Spinal cord (tissue), 10 donors: ENCODE data around the gene DNAH7. TPM values are rescaled to one million over a fixed set of nuclear protein-coding genes. Genes with fewer than 3 reads are reported as not detected.

Experiments
- DNase-seq, 6 donors: peaks; one replicate each; pipeline versions ENCODE4 v3.0.0 to v3.0.0-alpha.2; 2013 to 2015; ENCODE audit warnings: low spot score in 6 of 6, low read depth in 4 of 6
- H3K27ac ChIP-seq: one replicate; pipeline ENCODE4 v1.5.1; 2013; ENCODE audit warnings: low read depth, low read length, control low read depth
- H3K27me3 ChIP-seq: one replicate; pipeline ENCODE4 v1.6.1; 2013; ENCODE audit warnings: low read length; ENCODE audit not compliant: control insufficient read depth, insufficient read depth
- H3K36me3 ChIP-seq: one replicate; pipeline ENCODE4 v1.6.1; 2013; ENCODE audit warnings: low read length; ENCODE audit not compliant: control insufficient read depth, insufficient read depth
- H3K4me1 ChIP-seq: one replicate; pipeline ENCODE4 v1.6.1; 2013; ENCODE audit warnings: low read length; ENCODE audit not compliant: control insufficient read depth, insufficient read depth
- H3K4me3 ChIP-seq: one replicate; pipeline ENCODE4 v1.5.1; 2013; ENCODE audit warnings: low read depth, low read length, control low read depth
- H3K9me3 ChIP-seq: one replicate; pipeline ENCODE4 v1.6.1; 2013; ENCODE audit warnings: low read length; ENCODE audit not compliant: control insufficient read depth, insufficient read depth
- WGBS: methylation state at CpG from one replicate; pipeline ENCODE4 v1.1.5; 2013; ENCODE audit warnings: missing lambda C conversion rate; ENCODE audit not compliant: insufficient coverage; 5-methylcytosine and 5-hydroxymethylcytosine counted together
- polyA plus RNA-seq, 2 donors: library from polyadenylated mRNA; unstranded; fragments of 120-200 nt; gene quantifications; one replicate each; pipeline ENCODE4 v1.2.1, GENCODE V29; 2013; ENCODE audit not compliant: insufficient read length in 2 of 2
- total RNA-seq, 2 donors: library from RNA; depleted of rRNA in 1 of 2; stranded (reverse); fragments of 120-200 nt in 1 of 2; fragments of >200 nt in 1 of 2; gene quantifications; one replicate each; pipeline versions ENCODE4 v1.2.3 to v1.2.4, GENCODE V29; 2013 to 2014
- donor health status: healthy.

DNAH7 gene
- total and polyA plus RNA-seq, 4 donors = 11.6 to 16.3 (median 15.2) TPM

DNA sequence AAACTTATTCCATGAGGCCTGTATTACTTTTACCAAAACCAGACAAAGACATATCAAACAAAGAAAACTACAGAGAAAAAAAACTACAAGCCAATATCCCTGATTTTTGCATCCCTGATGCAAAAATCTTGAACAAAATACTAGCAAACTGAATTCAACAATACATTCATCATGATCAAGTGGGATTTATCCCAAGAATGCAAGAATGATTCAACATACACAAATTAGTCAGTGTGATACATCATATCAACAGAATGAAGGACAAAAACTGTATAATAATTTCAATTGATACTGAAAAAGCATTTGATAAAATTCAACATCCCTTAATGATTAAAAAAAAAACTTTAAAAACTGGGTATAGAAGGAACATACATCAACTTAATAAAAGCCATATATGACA, 304.8 kb downstream of the DNAH7 start:
- peaks cover 1% of the 10 kb centered on the region for H3K9me3 ChIP-seq
- no peak overlapping the region for H3K4me3 ChIP-seq
- H3K36me3 ChIP-seq = no peaks in the 10 kb centered on the region
- no peak overlapping the region for H3K27ac ChIP-seq
- no peak for DNase-seq
- no peaks in the 10 kb centered on the region for H3K27me3 ChIP-seq
- H3K4me1 ChIP-seq = no peaks in the 10 kb centered on the region

DNA sequence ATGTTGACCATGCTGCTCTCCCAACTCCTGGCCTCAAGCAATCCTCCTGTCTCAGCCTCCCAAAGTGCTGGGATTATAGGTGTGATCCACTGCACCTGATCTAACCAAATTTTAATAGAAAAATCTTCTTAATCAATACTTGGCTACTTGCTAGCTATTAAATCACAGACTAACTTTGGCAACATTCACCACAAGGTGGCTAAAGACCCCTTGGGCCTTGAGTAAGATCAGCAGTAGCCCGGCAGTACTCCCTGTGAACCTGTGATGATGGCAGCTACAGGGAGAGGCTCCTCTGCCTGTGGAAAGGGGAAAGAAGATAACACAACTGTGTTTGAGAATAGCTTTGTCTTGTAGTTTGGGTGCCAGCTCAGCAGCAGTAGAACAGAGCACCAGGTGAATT, 308.8 kb downstream of the DNAH7 start:
- no peak for DNase-seq
- no peaks in the 10 kb centered on the region for H3K36me3 ChIP-seq
- no peak overlapping the region for H3K27ac ChIP-seq
- 85% methylated on average over 1 of the region's 1 CpG for WGBS
- H3K4me1 ChIP-seq = no peaks in the 10 kb centered on the region
- no peak overlapping the region for H3K4me3 ChIP-seq
- H3K27me3 ChIP-seq = no peaks in the 10 kb centered on the region
- peaks cover 1% of the 10 kb centered on the region for H3K9me3 ChIP-seq

DNA sequence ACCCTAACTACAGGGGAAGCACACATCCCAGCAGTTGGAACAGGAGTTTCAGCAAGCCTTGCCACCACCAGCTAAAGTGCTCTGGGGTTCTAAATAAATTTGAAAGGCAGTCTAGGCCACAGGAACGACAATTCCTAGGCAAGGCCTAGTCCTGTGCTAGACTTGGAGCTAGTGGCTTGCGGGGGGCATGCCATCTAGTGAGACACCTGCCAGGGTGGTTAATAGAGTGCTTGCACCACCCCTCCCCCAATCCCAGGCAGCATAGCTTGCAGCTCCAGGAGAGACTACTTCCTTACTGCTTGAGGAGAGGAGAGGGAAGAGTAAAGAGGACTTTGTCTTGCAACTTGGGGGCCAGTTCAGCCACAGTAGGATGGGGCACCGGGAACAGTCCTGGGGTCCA, 309.8 kb downstream of the DNAH7 start:
- Histone ChIP-seq H3K4me1 (no peaks in the 10 kb centered on the region), H3K36me3 (no peaks in the 10 kb centered on the region), H3K9me3 (no peaks in the 10 kb centered on the region), H3K27me3 (no peaks in the 10 kb centered on the region), H3K27ac (no peak overlapping the region), H3K4me3 (no peak overlapping the region)
- no peak for DNase-seq
- no CpG with 5 or more reads among the region's 3 CpGs for WGBS

DNA sequence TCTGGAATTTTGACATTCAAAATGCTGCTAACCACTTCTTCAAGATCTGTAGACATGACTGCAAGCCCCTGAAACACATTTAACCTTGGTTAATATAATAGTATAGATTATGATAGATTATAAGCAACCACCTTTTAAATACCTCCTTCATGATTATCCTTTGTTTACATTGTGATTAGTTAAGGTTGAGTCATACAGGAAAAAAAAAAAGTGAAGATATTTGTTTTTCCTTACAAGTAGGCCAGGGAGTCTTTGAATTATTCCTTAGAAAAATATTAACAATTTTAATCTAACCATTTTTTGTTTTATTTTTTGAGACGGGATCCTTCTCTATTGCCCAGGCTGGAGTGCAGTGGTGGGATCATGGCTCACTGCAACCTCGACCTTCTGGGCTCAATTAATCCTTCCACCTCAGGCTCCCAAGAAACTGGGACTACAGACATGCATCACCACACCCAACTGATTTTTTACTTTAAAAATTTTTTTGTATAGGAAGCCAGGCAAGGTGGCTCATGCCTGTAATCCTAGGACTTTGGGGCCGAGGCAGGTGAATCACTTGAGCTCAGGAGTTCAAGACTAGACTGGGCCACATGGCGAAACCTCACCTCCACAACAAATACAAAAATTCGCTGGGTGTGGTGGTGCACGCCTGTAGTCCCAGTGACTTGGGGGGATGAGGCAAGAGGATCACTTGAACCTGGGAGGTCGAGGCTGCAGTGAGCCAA, 312.3 kb downstream of the DNAH7 start:
- Histone ChIP-seq H3K9me3 (no peaks in the 10 kb centered on the region), H3K27me3 (no peaks in the 10 kb centered on the region), H3K4me3 (no peak overlapping the region), H3K4me1 (no peaks in the 10 kb centered on the region), H3K36me3 (no peaks in the 10 kb centered on the region), H3K27ac (no peak overlapping the region)
- no peak for DNase-seq
- WGBS = 90% methylated on average over 3 of the region's 7 CpGs

DNA sequence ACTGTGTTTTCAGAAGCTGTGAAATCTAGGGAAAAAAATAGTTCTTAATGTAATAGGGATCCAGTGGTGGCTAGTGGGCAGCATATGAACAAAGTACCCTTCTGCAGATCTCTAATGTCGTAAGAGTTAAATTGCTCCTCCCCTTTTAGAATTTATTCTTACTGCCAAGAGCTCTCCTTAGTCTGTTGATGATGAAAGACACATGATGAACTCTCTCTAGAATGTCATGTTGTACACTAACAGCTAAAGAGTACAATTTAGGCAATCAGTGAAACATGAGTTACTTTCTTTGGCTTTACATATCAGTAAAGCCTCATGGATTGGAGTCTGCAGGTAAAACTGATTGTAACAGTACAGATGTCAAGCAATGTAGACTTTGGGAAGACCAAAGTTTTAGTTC, 327.4 kb downstream of the DNAH7 start:
- Histone ChIP-seq H3K36me3 (peaks cover 9% of the 10 kb centered on the region), H3K27me3 (no peaks in the 10 kb centered on the region), H3K4me3 (no peak overlapping the region), H3K9me3 (no peaks in the 10 kb centered on the region), H3K4me1 (no peaks in the 10 kb centered on the region), H3K27ac (no peak overlapping the region)
- DNase-seq = no peak
- WGBS = no CpG with 5 or more reads among the region's 1 CpG

DNA sequence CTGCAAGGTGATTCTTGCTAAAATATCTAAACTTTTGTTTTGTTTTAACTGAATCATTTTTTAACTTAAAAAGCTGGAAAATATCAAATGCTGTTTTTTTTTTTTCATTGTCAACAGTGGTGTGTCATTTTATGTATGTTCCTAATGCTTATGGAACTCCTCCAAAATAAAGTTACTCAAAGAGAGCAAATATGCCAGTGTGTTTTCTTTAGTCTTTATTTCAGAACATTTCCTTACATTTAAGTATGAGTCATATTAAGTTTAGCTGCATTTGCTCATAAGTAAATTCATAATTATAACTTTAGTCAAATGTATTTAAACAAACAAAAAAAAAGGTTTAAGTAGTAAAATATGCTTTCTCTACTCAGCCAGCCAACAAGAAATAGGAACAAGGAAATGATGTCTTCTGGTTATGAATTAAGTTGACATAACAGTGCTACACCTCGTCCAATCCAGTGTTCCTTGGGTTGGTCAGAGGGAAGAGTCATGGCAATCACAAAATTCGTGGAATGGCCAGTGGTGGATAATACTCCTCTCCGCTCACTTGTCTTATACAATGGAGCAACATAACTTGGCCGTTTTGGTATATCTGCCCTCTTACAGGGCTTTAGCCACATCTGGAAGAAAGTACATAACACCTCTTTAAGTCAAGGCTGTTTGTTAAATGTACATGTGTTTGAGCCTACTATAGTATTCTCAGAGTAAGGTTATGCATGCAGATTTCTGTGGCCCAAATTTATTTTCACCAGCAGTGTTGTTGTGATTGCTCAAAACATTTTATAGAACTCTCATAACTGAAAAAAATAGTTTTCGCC, 330.9 kb downstream of the DNAH7 start:
- 80% methylated on average over 2 of the region's 5 CpGs for WGBS
- no peak for DNase-seq
- Histone ChIP-seq H3K36me3 (peaks cover 10% of the 10 kb centered on the region), H3K9me3 (no peaks in the 10 kb centered on the region), H3K4me3 (no peak overlapping the region), H3K4me1 (no peaks in the 10 kb centered on the region), H3K27me3 (no peaks in the 10 kb centered on the region), H3K27ac (no peak overlapping the region)

DNA sequence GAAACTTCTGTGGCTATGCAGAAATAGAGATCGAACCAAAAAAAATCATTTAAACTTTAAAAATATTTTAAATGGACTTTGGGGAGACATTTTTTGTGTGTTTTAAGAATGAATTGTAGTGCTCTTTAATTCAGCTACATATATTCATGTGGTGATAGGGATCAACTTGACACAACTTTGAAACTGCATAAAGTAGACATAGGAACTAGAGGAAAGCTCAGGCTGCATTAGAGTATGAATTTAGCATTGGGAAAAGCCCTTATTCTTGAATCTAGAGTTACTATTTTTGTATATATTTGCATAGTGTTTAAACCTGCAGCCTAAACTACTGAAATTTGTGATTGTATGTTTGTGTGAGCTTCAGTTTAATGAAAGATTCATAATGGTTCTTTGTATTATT, 333.3 kb downstream of the DNAH7 start:
- peaks cover 10% of the 10 kb centered on the region for H3K36me3 ChIP-seq
- no peaks in the 10 kb centered on the region for H3K27me3 ChIP-seq
- no CpG with 5 or more reads among the region's 1 CpG for WGBS
- no peak overlapping the region for H3K27ac ChIP-seq
- H3K9me3 ChIP-seq = no peaks in the 10 kb centered on the region
- no peak overlapping the region for H3K4me3 ChIP-seq
- H3K4me1 ChIP-seq = no peaks in the 10 kb centered on the region
- DNase-seq = no peak

DNA sequence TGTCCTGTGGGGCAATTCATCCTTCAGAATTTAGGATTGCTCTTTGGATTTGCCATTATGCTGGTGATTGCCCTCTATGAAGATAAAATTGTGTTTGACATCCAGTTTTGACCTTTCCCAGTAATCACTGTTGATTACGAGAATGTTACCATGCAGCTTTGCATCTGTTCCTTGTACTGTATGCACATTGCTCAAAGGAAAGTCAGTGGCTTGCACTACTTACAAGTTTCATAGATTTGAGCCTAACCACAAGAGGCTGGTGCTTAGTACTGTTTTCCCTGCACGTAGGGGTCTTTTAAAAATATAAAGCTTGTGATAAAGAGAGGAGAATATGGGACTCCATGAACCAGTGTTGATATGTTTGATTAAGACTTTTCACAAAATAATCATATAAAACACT, 333.7 kb downstream of the DNAH7 start:
- DNase-seq = no peak
- H3K36me3 ChIP-seq = peaks cover 10% of the 10 kb centered on the region
- no peaks in the 10 kb centered on the region for H3K27me3 ChIP-seq
- no peak overlapping the region for H3K4me3 ChIP-seq
- no peaks in the 10 kb centered on the region for H3K4me1 ChIP-seq
- WGBS = 100% methylated on average over 1 of the region's 2 CpGs
- H3K9me3 ChIP-seq = no peaks in the 10 kb centered on the region
- H3K27ac ChIP-seq = no peak overlapping the region

DNA sequence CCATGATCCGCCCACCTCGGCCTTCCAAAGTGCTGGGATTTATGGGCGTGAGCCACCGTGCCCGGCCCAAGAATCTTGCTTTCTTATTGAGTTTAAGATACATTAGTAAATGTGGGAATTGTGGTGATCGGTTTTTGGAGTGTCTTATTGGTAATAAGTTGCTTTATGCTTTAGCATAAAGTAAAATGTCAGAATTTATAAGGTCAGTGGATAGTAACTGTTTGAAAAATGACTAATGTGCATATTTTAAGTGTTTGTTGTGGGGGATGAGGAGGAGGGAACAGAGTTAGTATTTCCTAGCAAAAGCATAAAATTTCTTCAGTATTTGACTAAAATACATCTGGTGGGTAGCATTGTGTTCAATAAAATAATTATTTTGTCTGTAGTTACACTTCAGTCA, 334.2 kb downstream of the DNAH7 start:
- Histone ChIP-seq H3K4me3 (no peak overlapping the region), H3K27ac (no peak overlapping the region), H3K4me1 (no peaks in the 10 kb centered on the region), H3K9me3 (no peaks in the 10 kb centered on the region), H3K36me3 (peaks cover 11% of the 10 kb centered on the region), H3K27me3 (no peaks in the 10 kb centered on the region)
- WGBS = 94% methylated on average over 5 of the region's 6 CpGs
- no peak for DNase-seq

DNA sequence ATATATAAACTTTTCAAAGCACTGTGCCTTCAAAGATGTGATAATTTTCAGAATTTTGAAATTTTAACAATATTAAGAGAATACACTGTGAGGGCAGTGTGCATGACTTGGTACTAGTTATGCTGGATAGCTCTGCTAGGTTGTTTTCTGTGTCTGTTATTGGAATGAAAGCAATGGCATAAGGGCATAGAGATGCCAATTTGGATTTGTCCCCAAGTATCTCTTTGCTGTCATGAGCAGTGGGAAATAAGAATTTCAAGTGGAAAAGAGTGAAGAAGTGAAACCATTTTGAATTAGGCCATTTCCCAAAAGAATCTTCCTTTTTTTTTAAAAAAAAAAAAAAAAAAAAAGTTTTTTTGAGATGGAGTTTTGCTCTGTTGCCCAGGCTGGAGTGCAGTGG, 334.8 kb downstream of the DNAH7 start:
- Histone ChIP-seq H3K4me1 (no peaks in the 10 kb centered on the region), H3K27ac (no peak overlapping the region), H3K36me3 (peaks cover 12% of the 10 kb centered on the region), H3K4me3 (no peak overlapping the region), H3K9me3 (no peaks in the 10 kb centered on the region), H3K27me3 (no peaks in the 10 kb centered on the region)
- peak in 1 of 6 donors; percentile 51 for DNase-seq
